SKM-1 treated with dmso at 0.1 percent for 144 hours (cell line): ENCODE measurements around the gene CARM1.
A peak's percentile ranks its signal among the peaks of the same experiment; 100 is the strongest.
"Not testable (repeated sequence)": the region's sequence is repeated elsewhere in the genome, so short reads cannot be mapped to it uniquely, and the experiment has no call there.

Experiments used
- DNase-seq: peaks from one replicate; lab custom pipeline; 2025; ENCODE audit not compliant: unreplicated experiment; lab: John Stamatoyannopoulos, UW

The CARM1 gene

DNA sequence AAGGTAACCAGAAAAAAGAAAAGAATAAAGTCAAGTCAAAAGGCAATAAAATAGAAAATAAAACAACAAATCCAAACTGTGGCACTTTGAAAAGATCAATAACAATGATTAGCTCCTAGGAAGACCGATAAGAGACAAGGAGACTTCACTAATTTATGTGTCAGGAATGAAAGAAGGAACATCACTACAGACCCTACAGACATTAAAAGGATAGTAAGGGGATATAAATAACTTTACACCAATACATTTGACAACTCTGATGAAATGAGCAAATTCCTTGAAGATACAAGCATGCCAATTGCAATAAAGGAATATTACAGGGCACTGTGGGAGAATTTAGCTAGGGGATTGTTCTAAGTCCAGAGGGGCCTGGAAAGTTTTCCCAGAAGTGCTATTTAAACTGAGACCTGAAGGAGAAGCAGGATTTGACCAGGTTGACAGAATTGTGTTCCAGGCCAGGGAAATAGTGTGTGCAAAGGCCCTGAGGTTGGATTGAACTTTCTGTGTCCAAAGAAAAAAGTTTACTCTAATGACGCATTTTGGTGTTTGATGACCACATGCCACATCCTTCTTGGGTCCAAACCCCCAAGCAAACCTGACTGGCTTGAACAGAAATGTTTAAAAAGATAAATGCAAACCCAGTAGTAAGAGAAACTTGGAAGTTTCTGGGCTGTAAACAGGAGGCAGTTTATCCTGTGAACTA is 24.7 kb upstream of the CARM1 start:
- no peak for DNase-seq

GRCh38 chr19:10848230-10848856 is 23.0 kb upstream of the CARM1 start, which contains the start of gene C19orf38:
Gene C19orf38, plus strand, starts transcription at chr19:10848415. Its CDS starts 94 bp downstream, at chr19:10848509.
- peak; percentile 92 for DNase-seq

DNA sequence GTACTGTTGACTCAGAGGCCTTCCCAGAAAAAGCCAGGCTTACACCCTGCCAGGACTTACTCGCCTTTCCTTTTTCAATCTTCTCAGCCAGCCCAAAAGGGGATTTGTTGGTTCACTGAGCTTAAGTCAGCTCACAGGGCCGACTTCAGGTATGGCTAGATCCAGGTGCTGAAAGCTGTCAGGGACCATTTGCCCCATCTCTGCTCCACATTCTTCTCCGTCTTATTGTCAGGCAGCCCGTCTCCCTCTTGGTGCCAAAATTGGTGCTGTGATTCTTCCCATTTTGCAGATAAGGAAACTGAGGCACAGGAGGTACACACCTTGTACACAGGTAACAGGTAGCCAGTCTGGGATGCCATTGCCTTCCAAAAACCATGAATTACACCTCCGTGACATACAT is 20.7 kb upstream of the CARM1 start:
- DNase-seq, result no peak

GRCh38 chr19:10852098-10852800 is 19.1 kb upstream of the CARM1 start:
- DNase-seq, result no peak

GRCh38 chr19:10852941-10853340 is 18.4 kb upstream of the CARM1 start:
- no peak for DNase-seq

- no peak for DNase-seq
These were observed 16.8 kb upstream of the CARM1 start for GRCh38 chr19:10854350-10855089.

DNA sequence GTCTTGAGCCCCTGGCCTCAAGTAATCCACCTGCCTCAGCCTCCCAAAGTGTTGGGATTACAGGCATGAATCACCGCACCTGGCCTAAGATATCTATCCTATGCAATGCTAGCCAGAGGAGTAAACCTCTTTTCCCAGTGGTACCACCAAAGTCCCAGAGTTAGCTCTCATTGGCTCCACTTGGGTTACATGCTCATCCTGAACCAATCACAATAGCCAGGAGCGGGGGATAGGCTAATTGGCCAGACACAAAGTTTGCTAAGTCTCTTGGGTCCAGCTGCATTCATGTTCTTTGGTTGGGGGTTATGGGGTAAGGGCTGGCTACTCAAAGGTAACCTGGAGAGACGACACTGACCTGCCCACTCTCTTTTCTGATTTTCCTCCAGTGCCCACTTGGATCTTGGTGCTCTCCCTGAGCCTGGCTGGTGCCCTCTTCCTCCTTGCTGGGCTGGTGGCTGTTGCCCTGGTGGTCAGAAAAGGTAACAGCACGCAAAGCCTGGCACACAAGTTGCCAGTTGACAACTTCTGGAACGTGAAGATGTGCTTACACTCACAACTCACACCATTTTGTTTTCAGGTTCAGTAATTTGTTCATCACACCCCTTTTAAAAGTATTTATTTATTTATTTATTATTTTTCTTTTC is 15.4 kb upstream of the CARM1 start:
- DNase-seq, result no peak

DNA sequence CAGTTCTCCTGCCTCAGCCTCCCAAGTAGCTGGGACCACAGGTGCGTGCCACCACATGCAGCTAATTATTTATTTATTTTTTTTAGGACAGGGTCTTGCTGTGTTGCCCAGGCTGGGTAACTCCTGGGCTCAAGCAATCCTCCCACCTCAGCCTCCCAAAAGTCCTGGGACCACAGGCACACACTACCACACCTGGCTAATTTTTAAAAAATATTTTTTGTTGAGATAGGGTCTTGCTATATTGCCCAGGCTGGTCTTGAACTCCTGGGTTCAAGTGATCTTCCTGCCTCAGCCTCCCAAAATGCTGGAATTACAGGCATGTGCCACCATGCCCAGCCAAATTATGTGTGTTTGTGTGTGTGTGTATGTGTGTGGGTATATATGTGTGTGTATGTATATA is 14.5 kb upstream of the CARM1 start:
- not testable (repeated sequence) for DNase-seq

- DNase-seq, result no peak
These were observed 13.0 kb upstream of the CARM1 start for GRCh38 chr19:10858204-10858828.

DNA sequence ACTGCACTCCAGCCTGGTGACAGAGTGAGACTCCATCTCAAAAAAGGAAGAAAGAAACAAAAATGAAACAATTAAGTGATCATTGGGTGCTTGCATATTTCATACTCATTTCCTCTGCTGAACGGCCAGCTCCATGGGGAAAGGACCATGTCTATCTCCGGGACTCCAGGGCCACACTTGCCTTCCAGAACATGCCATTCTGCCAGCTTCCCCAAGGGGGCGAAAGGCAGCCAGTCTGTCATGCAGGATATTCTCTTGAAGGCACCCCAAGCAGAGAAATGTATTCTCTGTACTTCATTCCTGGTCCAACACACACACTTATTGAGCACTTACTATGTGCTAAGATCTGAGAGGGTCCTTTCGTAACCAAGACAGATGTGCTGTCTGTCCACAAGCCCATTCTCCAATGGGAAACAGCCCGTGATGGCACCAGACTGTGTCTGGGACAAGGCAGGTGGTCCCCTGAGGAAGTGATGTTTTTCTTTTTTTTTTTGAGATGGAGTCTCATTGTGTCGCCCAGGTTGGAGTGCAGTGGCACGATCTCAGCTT is 10.2 kb upstream of the CARM1 start:
- DNase-seq, result peak; percentile 24

DNA sequence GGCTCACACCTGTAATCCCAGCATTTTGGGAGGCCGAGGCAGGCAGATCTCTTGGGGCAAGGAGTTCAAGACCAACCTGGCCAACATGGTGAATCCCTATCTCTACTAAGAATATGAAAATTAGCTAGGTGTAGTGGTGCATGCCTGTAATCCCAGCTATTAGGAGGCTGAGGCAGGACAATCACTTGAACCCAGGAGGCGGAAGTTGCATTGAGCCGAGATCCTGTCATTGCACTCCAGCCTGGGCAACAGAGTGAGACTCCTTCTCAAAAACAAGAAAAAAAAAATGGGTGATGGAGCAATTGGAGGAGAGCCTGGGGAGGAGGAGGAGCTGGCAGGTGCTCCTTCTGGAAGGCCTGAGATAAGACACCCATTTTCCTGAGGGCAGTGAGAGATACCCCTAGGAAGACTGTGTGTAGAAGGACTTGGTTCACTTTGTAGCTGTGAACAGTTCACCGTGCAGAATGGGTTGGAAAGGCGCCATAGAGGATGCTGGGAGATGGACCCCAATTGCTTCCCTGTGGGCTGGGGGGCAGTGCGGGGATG is 8.7 kb upstream of the CARM1 start:
- DNase-seq, result no peak

- DNase-seq, result no peak
These were observed 8.1 kb upstream of the CARM1 start for GRCh38 chr19:10863107-10863717.

DNA sequence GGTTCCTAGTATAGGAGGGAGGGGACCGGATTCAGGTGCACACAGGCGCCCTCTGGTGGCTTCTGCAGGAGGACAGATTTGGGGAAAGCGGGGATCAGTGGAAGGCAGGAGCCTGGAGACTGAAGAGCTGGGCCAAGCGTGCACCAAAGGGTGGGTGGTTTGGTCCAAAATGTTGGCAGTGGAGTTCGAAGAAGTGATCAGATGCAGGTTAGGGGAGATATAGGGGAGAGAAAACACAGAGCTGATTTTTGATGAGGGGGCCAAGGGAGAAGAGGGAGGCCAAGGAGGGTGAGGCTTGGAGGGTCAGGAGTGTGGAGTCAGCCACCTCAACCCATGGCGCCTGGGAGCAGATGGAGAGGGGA is 6.8 kb upstream of the CARM1 start:
- peak; percentile 76 for DNase-seq

DNA sequence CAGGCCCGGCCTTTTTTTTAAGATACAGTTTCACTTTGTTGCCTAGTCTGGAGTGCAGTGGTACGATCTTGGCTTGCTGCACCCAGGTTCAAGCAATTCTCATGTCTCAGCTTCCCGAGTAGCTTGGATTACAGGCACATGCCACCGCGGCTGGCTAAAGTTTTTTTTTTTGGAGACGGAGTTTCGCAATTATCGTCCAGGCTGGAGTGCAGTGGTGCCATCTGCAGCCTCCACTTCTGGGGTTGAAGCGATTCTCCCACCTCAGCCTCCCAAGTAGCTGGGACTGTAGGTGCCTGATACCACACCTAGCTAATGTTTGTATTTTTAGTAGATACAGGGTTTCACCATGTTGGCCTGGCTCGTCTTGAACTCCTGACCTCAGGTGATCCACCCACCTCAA is 4.9 kb upstream of the CARM1 start:
- no peak for DNase-seq

DNA sequence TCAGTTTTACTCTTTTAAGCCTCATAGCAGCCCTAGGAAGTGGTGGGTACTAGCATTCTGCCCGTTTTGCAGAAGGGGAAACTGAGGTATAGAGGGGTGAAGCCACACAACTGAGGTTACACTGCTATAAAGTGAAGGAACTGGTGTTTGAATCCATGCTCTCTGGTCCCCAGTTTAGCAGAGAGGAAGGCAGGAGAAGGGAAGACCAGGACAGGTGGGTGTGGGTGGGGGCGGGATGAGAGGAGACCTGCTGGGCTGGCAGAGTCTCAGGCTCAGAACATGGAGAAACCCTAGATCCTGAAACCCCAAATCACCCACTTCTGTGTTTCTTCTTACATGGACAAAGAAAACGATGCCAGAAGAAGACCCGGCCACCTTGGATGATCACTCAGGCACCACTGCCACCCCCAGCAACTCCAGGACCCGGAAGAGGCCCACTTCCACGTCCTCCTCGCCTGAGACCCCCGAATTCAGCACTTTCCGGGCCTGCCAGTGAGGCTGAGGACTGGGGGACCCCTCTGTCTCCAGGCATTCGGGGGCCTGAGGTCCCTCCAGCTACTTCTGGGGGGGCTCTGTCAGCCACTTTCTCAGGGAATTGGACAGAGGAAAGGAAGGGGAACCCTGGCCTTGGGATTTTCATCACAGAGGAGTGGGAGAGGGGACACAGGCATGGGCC is 2.3 kb upstream of the CARM1 start:
- no peak for DNase-seq

DNA sequence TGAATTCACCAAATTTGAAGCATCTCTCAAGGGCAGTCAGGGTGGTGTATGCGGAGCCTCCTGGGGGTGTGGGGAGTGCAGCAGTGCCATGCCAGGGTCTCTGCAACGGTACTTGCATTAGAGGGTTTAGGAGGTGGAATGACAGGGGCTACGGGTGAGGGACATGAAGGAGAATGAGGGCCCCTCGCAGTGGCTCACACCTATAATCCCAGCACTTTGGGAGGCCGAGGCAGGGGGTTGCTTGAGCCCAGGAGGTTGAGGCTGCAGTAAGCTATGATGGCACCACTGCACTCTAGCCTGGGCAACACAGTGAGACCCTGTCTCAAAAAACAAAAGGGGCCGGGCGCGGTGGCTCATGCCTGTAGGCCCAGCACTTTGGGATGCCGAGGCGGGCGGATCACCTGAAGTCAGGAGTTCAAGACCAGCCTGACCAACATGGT is 1.5 kb upstream of the CARM1 start:
- DNase-seq, result not testable (repeated sequence)

DNA sequence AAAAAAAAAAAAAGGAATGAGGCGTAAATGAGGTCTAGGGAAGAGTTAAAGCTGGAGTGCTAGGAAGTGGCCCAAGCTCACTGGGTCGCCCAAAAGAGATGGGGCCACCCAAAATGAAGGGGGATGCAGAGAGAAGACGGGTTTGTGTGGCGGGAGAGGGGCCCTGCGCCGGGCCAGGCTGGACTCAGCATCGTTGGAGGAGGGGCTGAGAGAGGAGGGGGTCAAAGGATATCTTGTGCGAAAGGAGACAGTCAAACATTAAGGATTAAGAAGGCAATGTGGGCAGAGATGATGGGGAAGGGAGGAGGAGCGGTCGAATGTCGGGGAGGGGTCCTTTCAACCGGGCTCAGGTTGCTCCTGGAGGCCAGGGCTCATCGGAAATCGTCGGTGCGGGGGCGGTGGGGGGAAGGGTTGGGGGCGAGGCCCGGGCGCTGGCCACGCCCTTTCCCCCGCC is 825 bp upstream of the CARM1 start:
- DNase-seq, result no peak

GRCh38 chr19:10871711-10872545 is 575 bp downstream of the CARM1 start:
- no peak for DNase-seq
